Omental fat pad (tissue), 4 donors: ENCODE measurements around the gene CCDC200. TPM values are rescaled to one million over a fixed set of nuclear protein-coding genes. Genes with fewer than 3 reads are reported as not detected.

ENCODE experiments used
- ATAC-seq: fragments of 150-250 bp; one replicate; pipeline ENCODE4 v1.9.1; 2016; ENCODE audit warnings: mild to moderate bottlenecking, moderate library complexity; ENCODE audit not compliant: low FRiP score
- DNase-seq: peaks from one replicate; pipeline ENCODE4 v3.0.0-alpha.2; 2019; ENCODE audit warnings: low spot score
- CTCF ChIP-seq, 3 donors: fragments of 450-650 bp; IDR thresholded peaks; one replicate each; pipeline ENCODE4 v1.5.1; 2016 to 2017; ENCODE audit warnings: antibody characterized with exemption in 3 of 3, mild to moderate bottlenecking in 3 of 3, moderate library complexity in 2 of 3
- small RNA-seq: library from RNA; depleted of rRNA; stranded (forward); fragments of <200 nt; gene quantifications from one replicate; pipeline ENCODE3, GENCODE V24; 2016
- total RNA-seq, 4 donors: library from RNA; depleted of rRNA; stranded (reverse); fragments of >200 nt; gene quantifications; one replicate each; pipeline ENCODE4 v1.1.0, GENCODE V29; 2016

The CCDC200 gene
- total RNA-seq, 4 donors from 2014 or later, result not detected

GRCh38 chr17:43175213-43176118 lies 53.0 kb downstream of the CCDC200 start:
- ATAC-seq (no peak), DNase-seq (no peak)
- no peak for TF ChIP-seq CTCF (IDR thresholded peaks at IDR 0.05)

- TF ChIP-seq CTCF (IDR thresholded peaks at IDR 0.05), result no peak
- DNase-seq (no peak), ATAC-seq (peak; percentile 77)
These were observed 56.6 kb downstream of the CCDC200 start for GRCh38 chr17:43171586-43172487.

Small RNA genes within 50 kb of the gene (small RNA-seq; reads per million reads assigned to genes)
- gene RF00004 (not detected), gene RNU2-1 (not detected)

Other genes starting within 250 kb of the CCDC200 start
- gene PTGES3L, start 248.5 kb downstream of the CCDC200 start, total RNA-seq, result 1 to 10 TPM in 1 of 4 donors, not detected in 3; 1.2 TPM
- 10 to 100 TPM in 2 of 4 donors, 1 to 10 TPM in 2; 8.5 to 12.4 (median 10.6) TPM for gene RUNDC1, start 248.1 kb downstream of the CCDC200 start, total RNA-seq
- 1,000 to 10,000 TPM in 3 of 4 donors, 100 to 1,000 TPM in 1; 852 to 1,453 (median 1,237) TPM for gene RPL27, start 230.2 kb downstream of the CCDC200 start, total RNA-seq
- gene IFI35, start 221.8 kb downstream of the CCDC200 start, total RNA-seq, result 100 to 1,000 TPM in 1 of 4 donors, 10 to 100 TPM in 3; 29.1 to 108 (median 34.4) TPM
- gene VAT1, start 206.2 kb downstream of the CCDC200 start, total RNA-seq, result 100 to 1,000 TPM; 147 to 304 (median 233) TPM
- 1 to 10 TPM in 1 of 4 donors, under 1 TPM in 3; 0.25 to 1.1 (median 0.64) TPM for gene RND2, start 203.4 kb downstream of the CCDC200 start, total RNA-seq
- 1 to 10 TPM; 2.4 to 8.8 (median 3.0) TPM for gene BRCA1, start 103.3 kb downstream of the CCDC200 start, total RNA-seq
- 10 to 100 TPM; 41.8 to 97.3 (median 75.3) TPM for gene NBR1, start 57.4 kb downstream of the CCDC200 start, total RNA-seq
- 10 to 100 TPM in 3 of 4 donors, 1 to 10 TPM in 1; 8.9 to 15.1 (median 14.5) TPM for gene TMEM106A, start 16.7 kb downstream of the CCDC200 start, total RNA-seq
- gene RNU2-1, start 5.4 kb upstream of the CCDC200 start, total RNA-seq, result not detected
- 10 to 100 TPM; 11.8 to 42.8 (median 27.1) TPM for gene ARL4D, start 170.4 kb upstream of the CCDC200 start, total RNA-seq